GM18502 (cell line): ENCODE measurements around the gene FAM228A.
"Not testable (repeated sequence)": the region's sequence is repeated elsewhere in the genome, so short reads cannot be mapped to it uniquely, and the experiment has no call there.

Experiments used
- ATAC-seq: cut with Tn5 transposase; IDR thresholded peaks from one replicate; pipeline ENCODE4 v1.9.1; 2021; ENCODE audit warnings: mild to moderate bottlenecking; ENCODE audit not compliant: unreplicated experiment, poor library complexity

FAM228A gene

GRCh38 chr2:24174851-24175277 lies at the start of gene FAM228A:
Gene FAM228A, plus strand, starts transcription at chr2:24175053. Its CDS starts 428 bp downstream, at chr2:24175481.
- ATAC-seq = no peak

DNA sequence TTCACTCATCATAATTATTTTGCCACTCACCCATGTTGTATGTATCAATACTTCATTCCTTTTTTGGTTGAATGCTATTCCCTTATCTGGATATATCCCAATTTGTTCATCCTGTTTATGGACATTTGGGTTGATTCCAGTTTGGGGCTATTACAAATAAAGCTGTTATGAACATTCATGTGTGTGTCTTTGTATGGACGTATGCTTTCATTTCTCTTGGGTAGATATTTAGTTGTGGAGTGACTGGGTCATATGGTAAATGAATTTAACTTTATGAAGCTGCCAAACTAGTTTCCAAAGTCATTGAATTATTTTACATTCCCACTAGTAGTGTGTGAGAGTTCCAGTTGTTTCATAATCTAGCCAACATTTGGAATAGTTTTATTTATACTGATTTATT lies 48.9 kb upstream of the FAM228A start:
- ATAC-seq = no peak

DNA sequence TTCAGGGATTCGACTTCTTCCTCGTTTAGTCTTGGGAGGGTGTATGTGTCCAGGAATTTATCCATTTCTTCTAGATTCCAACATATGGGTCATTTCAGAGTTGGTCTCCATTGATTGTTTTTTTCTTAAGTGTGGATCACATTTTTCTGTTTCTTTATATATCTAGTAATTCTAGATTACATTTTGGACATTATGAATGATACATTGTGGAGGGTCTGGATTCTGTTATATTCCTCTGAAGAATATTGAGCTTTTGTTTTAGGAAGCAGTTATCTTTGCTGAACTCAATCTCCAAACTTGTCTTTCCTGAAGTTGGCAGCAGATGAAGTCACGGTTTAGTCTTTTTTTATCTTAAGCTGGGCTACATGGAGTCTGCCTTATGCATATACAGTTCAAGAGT lies 42.3 kb upstream of the FAM228A start:
- ATAC-seq = no peak

DNA sequence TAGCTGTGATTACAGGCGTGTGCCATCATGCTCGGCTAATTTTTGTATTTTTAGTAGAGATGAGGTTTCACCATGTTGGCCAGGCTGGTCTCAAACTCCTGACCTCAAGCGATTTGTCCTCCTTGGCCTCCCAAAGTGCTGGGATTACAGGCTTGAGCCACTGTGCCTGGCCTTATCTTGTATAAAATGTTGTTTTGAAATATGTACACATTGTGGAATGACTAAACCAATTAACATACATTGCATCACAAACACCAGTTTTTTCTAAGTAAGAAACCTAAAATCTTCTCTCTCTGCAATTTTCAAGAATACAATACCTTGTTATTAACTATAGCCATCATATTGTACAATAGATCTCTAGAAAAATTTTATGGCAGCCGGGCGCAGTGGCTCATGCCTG lies 34.5 kb upstream of the FAM228A start:
- not testable (repeated sequence) for ATAC-seq

DNA sequence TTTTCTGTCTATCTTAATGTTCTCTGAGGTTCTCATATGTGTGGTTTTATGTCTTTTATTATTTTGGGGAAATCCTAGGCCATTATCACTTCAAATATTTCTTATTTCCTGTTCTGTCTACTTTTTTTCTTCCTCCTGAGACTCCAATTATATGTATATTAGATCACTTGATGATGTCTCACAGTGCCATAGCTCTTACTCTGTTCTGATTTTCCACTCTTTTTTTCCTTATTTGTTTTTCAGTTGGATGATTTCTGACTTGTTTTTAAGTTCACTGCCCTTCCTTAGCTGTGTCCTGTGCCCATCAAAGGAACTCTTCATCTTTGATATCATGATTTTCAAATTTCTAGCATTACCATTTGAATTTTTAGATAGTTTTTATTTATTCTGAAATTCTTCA lies 27.5 kb upstream of the FAM228A start:
- ATAC-seq = no peak

- no peak for ATAC-seq
Observed at GRCh38 chr2:24152413-24153197, 22.2 kb upstream of the FAM228A start.

DNA sequence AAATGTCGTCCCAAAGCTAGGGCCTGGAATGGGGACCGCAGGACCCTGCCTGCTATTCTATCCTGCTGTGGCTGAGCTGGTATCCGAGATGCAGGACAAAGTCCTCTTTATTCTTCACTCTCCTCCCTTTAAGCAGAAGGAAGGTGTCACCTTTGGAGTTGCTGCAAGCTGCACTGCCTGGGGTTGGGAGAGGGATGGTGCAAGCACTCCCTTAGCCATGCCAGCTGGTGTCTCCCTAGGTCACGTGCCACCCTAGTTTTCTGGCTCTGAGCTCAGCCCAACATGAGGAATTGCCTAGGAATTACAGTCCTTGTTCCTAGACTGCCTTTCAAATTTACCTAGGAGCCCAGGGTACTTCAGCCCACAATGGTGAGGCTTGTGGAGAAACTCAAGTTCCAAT lies 21.4 kb upstream of the FAM228A start:
- no peak for ATAC-seq

GRCh38 chr2:24158131-24158530 lies 16.7 kb upstream of the FAM228A start:
- ATAC-seq = no peak

GRCh38 chr2:24159708-24160107 lies 15.1 kb upstream of the FAM228A start:
- no peak for ATAC-seq

- ATAC-seq = no peak
Observed at GRCh38 chr2:24160761-24161160, 14.1 kb upstream of the FAM228A start.

DNA sequence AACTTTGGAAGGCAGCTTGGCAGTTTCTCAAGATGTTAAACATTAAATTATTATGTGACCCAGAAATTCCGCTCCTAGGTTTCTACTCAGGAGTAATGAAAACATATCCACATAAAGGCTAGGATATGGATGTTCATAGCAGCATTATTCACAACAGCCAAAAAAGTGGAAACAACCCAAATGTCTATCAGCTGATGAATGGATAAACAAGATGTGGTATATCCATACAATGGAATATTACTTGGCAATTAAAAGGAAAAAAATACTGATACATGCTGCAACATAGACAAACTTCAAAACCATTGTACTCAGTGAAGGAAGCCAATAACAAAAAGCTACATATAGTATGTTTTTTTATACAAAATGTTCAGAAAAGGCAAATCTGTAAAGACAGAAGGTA lies 12.4 kb upstream of the FAM228A start:
- ATAC-seq = no peak

GRCh38 chr2:24163186-24163585 lies 11.7 kb upstream of the FAM228A start:
- ATAC-seq = no peak

DNA sequence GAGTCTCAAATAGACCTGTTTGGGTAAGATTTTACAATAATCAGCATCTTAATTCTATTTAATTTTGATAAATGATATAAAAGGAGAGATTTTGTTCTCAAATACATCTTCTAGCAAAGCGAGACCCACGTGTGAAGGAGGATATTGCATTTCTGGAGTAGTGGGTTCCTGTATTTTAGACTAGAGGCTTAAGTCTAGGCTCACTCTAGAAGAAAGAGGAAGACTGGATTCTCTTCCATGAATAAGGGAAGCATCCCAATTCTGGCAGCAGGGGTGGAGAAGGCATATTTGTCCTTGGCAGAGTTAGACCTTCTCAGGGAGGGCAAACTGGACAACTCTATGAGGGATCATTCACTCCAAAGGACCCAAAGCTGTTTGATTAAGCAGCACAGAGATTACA lies 11.3 kb upstream of the FAM228A start:
- ATAC-seq = no peak

- ATAC-seq = peak; percentile 89
Observed at GRCh38 chr2:24164416-24164973, 10.4 kb upstream of the FAM228A start.

DNA sequence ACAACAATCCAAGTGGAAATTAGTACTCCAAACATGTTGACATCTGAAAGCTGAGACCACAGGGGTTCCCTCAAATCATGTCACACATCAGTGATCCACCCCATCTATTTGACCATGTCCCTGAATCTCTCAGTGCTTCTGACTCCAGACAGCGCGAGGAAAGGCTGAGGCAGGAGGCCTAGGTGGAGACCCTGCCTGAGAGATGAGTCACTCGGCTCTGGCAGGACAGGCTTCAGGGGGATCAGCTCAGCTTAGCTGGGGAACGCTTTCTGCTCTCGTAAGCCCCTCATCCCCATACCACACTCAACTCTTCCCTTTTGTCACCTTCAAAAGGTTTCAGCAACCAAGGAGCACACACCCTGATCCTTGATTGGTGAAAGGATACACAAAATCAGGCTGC lies 5.8 kb upstream of the FAM228A start:
- no peak for ATAC-seq

- no peak for ATAC-seq
Observed at GRCh38 chr2:24175631-24176187, 856 bp downstream of the FAM228A start.

DNA sequence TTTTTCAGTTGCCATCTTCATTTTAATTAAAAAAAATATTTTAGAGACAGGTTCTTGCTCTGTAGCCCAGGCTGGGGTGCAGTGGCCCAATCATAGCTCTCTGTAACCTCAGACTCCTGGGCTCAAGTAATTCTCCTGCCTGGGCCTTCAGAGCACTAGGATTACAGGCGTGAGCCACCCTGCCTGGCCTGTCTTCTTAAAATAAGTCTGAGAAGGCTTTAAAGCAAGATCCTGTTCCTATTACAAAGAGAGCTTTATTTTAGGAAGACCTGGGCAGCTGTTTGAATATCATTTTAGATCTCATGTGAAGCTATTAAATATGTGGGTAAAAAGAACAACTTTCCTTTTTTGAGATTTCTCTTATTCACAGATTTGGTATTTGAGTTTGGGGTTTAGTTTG lies 1.5 kb downstream of the FAM228A start:
- ATAC-seq = no peak

DNA sequence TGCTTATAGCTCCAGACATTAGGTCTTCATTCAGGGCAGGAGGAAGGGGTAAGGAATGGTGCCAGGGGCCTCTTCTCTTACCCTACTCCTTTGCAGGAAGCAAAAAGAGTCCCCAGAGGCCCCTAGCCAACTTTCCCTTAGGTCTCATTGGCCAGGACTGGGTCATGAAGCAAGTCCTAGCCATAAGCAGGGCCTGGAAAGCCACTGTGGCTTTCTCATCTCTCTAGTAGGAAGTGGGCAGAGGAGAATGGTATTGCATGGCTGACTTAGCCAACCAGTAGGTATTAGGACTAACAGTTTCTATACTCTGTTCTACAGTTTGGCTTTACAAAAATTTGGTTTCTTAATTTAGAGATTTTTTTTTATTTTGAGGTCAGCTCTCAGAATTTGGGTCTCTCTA lies 4.8 kb downstream of the FAM228A start:
- no peak for ATAC-seq

DNA sequence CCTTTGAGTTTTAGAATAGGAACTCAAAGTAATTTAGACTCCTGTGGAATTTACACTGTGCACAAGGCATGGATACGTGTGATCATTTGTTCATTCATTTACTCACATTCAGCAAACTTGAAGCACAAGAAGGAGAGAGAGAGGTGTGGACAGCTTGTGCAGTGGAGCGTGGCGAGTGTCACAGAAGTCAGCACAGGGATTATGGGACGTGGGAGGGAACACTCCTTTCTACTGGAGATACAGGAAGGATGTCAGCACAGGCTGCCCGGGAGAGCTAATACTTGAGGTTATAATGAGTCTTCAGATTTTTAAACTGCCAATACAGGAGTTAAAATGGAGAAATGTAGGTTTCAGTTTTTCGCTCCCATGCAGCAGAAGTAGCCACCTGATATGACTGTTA lies 7.0 kb downstream of the FAM228A start:
- ATAC-seq = no peak

GRCh38 chr2:24182507-24182906 lies 7.7 kb downstream of the FAM228A start:
- no peak for ATAC-seq

DNA sequence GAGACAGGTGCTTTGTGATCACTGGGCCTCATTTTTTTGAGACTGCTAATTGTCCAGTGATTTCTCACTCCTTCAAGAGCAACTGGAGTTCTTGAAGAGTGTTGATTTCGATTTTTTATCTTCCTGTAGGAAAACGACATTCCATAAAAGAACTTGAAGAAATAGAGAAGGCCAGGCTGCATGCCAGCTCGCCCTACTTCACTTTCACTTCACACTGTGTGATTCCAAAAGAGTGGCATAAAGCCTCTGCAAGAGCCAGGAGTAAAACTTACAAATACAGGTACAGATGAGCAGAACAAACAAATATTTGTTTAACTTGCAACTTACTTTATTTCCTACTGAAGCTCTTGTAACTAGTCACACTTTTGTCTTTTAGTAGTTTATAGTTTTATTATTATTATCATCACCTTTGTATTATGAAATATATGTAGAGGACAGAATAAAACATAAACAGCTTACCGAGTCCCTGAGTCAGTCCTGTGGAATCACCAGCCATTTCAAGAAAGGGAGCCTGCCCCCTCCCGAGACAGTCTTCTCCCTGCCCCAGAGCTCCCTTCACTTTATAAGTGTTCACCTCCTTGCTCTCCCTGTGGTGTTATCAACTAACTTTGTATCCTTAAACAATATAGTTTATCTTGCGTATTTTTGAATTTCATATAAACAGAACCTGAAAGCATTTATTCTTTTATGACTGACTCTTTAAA lies 8.7 kb downstream of the FAM228A start:
- no peak for ATAC-seq
